ENCODE data around the gene AMDHD2. TPM values are rescaled to one million over a fixed set of nuclear protein-coding genes. Genes with fewer than 3 reads are reported as not detected.
A peak's percentile ranks its signal among the peaks of the same experiment; 100 is the strongest.
"Not testable (repeated sequence)": the region's sequence is repeated elsewhere in the genome, so short reads cannot be mapped to it uniquely, and the experiment has no call there.

The AMDHD2 gene
- polyA plus RNA-seq, 3 donors from 2014 or later = 13.7 to 18.6 (median 13.9) TPM

DNA sequence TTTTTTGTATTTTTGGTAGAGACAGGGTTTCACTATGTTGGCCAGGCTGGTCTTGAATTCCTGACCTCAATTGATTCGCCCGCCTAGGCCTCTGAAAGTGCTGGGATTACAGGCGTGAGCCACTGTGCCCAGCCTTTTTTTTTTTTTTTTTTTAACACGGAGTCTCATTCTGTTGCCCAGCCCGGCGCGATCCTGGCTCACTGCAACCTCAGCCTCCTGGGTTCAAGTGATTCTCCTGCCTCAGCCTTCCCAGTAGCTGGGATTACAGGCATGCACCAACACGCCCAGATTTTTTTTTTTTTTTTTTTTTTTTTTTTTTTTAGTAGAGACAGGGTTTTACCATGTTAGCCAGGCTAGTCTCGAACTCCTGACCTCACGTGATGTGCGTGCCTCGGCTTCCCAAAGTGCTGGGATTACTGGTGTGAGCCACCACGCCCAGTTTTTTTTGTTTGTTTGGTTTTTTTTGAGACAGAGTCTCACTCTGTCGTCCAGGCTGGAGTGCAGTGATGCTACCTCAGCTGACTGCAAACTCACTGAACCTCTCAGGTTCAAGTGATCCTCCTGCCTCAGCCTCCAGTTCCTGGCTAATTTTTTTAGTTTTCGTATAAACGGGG, 13.1 kb downstream of the AMDHD2 start:
- not testable (repeated sequence) for H3K36me3 Mint-ChIP-seq, DNase-seq, H3K9me3 Mint-ChIP-seq
- Mint-ChIP-seq H3K4me1 (peaks cover 26 to 31% of the 10 kb centered on the region in 2 donors), H3K4me3 (peak overlapping the region; percentile 90 to 98 (median 96)), H3K27ac (peak overlapping the region; percentile 97 to 99 (median 99)), H3K27me3 (ENCODE audit: low read depth in 3 of 3) (peaks cover 36% of the 10 kb centered on the region in 3 donors)

- Mint-ChIP-seq H3K27me3 (ENCODE audit: low read depth in 3 of 3) (peaks cover 36 to 38% (median 36%) of the 10 kb centered on the region in 3 donors), H3K27ac (peak overlapping the region; percentile 88 to 99 (median 98)), H3K4me3 (peak overlapping the region; percentile 48 to 80 (median 69)), H3K36me3 (no peaks in the 10 kb centered on the region), H3K4me1 (peaks cover 31 to 36% of the 10 kb centered on the region in 2 donors), H3K9me3 (peaks cover 0 to 3% (median 0%) of the 10 kb centered on the region in 6 donors)
- DNase-seq = no peak
Measured at GRCh38 chr16:2533912-2534311, 13.7 kb downstream of the AMDHD2 start.

- DNase-seq = not testable (repeated sequence)
Measured at GRCh38 chr16:2534335-2534734, 14.2 kb downstream of the AMDHD2 start.

DNA sequence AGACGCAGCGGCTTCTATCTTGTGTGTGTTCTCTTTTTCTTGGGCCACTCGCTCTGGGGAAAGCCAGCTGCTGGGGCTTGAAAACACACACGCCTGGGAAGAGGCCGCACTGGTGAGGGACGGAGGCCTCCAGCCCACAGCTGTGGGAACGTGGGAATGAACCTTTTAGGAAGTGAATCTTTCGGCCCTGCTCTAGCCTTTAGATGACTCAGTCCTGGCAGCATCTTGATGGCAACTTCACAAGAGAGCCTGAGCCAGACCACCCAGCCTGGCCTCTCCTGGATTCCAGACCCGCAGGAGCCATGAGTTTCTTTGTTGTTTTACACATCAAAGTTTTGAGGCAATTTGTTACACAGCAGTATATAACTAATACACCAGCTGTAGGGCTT, 15.4 kb downstream of the AMDHD2 start:
- peak overlapping the region in 4 of 5 donors; percentile 35 to 81 (median 40) for H3K4me3 Mint-ChIP-seq
- no peaks in the 10 kb centered on the region for H3K36me3 Mint-ChIP-seq
- H3K4me1 Mint-ChIP-seq = peaks cover 48 to 51% of the 10 kb centered on the region in 2 donors
- H3K9me3 Mint-ChIP-seq = peaks cover 0 to 3% (median 0%) of the 10 kb centered on the region in 6 donors
- peak overlapping the region in 4 of 6 donors; percentile 55 to 66 (median 60) for H3K27ac Mint-ChIP-seq
- no peak for DNase-seq
- peaks cover 34 to 36% (median 36%) of the 10 kb centered on the region in 3 donors for H3K27me3 Mint-ChIP-seq (ENCODE audit: low read depth in 3 of 3)

More at GRCh38 chr16:2534335-2534734, 14.2 kb downstream of the AMDHD2 start:
- peak overlapping the region in 4 of 5 donors; percentile 61 to 80 (median 70) for H3K4me3 Mint-ChIP-seq
- peak overlapping the region; percentile 62 to 99 (median 98) for H3K27ac Mint-ChIP-seq
- H3K27me3 Mint-ChIP-seq (ENCODE audit: low read depth in 3 of 3) = peaks cover 35 to 38% (median 36%) of the 10 kb centered on the region in 3 donors
- not testable (repeated sequence) for H3K9me3 Mint-ChIP-seq, H3K36me3 Mint-ChIP-seq
- H3K4me1 Mint-ChIP-seq = peaks cover 35 to 40% of the 10 kb centered on the region in 2 donors

- Mint-ChIP-seq H3K9me3 (peaks cover 0 to 3% (median 0%) of the 10 kb centered on the region in 6 donors), H3K27me3 (ENCODE audit: low read depth in 3 of 3) (peaks cover 20 to 23% (median 20%) of the 10 kb centered on the region in 3 donors), H3K36me3 (no peaks in the 10 kb centered on the region), H3K27ac (peak within 1 kb of the TSS; percentile 91 to 97 (median 94)), H3K4me3 (peak within 1 kb of the TSS; percentile 81 to 94 (median 91)), H3K4me1 (peaks cover 52 to 56% of the 10 kb centered on the region in 2 donors)
- DNase-seq = peak; percentile 93 to 97 (median 96)
Measured at GRCh38 chr16:2537451-2538379, 17.5 kb downstream of the AMDHD2 start, which contains the start of gene PDPK1. Gene PDPK1 (plus strand): TSS chr16:2538021. CDS start chr16:2538113, 92 bp downstream.

GRCh38 chr16:2539192-2539844, 19.1 kb downstream of the AMDHD2 start:
- H3K9me3 Mint-ChIP-seq; DNase-seq; H3K36me3 Mint-ChIP-seq; H3K27me3 Mint-ChIP-seq (ENCODE audit: low read depth in 3 of 3): not testable (repeated sequence)
- peaks cover 48 to 50% of the 10 kb centered on the region in 2 donors for H3K4me1 Mint-ChIP-seq
- H3K4me3 Mint-ChIP-seq = peak overlapping the region; percentile 75 to 87 (median 83)
- peak overlapping the region in 5 of 6 donors; percentile 23 to 73 (median 72) for H3K27ac Mint-ChIP-seq

- H3K36me3 Mint-ChIP-seq; H3K9me3 Mint-ChIP-seq; DNase-seq; H3K27me3 Mint-ChIP-seq (ENCODE audit: low read depth in 3 of 3): not testable (repeated sequence)
- Mint-ChIP-seq H3K4me3 (peak overlapping the region in 4 of 5 donors; percentile 75 to 87 (median 83)), H3K27ac (peak overlapping the region in 2 of 6 donors; percentile 73), H3K4me1 (peaks cover 48 to 50% of the 10 kb centered on the region in 2 donors)
Measured at GRCh38 chr16:2539845-2540458, 19.8 kb downstream of the AMDHD2 start.

- H3K4me3 Mint-ChIP-seq = peak overlapping the region in 2 of 5 donors; percentile 39 to 45
- peaks cover 48 to 55% of the 10 kb centered on the region in 2 donors for H3K4me1 Mint-ChIP-seq
- H3K27me3 Mint-ChIP-seq (ENCODE audit: low read depth in 3 of 3); H3K9me3 Mint-ChIP-seq; DNase-seq; H3K36me3 Mint-ChIP-seq: not testable (repeated sequence)
- H3K27ac Mint-ChIP-seq = peak overlapping the region in 5 of 6 donors; percentile 40 to 80 (median 57)
Measured at GRCh38 chr16:2540912-2541311, 20.7 kb downstream of the AMDHD2 start.

DNA sequence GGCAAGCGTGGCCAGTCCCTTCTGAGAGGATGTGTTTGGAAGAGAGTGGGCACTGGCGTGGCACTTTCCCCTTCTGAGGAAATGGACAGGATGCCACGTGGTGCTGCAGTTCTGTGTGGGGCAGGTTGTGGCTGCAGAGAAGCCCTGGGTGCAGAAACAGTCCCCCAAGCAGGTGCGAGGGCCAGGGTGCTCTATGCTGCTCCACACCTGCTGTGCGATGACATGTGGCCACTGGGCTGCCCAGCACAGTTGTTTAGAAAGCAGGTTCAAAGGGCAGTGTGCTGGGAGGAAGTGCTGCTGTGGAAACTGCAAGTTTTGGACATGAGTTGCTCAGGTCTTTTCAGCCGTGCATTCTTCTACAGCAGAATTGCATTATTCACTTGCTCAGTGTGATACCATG, 21.2 kb downstream of the AMDHD2 start:
- not testable (repeated sequence) for H3K27me3 Mint-ChIP-seq (ENCODE audit: low read depth in 3 of 3); DNase-seq; H3K9me3 Mint-ChIP-seq; H3K36me3 Mint-ChIP-seq
- H3K4me3 Mint-ChIP-seq = peak overlapping the region in 2 of 5 donors; percentile 17 to 45
- peak overlapping the region in 5 of 6 donors; percentile 40 to 80 (median 65) for H3K27ac Mint-ChIP-seq
- peaks cover 48 to 51% of the 10 kb centered on the region in 2 donors for H3K4me1 Mint-ChIP-seq

DNA sequence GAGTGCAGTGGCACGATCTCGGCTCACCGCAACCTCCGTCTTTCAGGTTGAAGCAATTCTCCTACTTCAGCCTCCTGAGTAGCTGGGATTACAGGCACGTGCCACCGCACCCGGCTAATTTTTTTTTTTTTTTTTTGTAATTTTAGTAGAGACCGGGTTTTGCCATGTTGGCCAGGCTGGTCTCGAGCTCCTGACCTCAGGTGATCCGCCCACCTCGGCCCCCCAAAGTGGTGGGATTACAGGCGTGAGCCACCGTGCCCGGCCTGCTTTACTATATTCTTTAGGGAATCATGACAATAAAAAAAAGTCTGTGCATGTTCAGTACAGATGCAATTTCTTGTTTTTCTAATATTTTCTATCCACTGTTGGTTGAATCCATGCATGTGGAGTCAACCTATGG, 23.6 kb downstream of the AMDHD2 start:
- not testable (repeated sequence) for H3K9me3 Mint-ChIP-seq; H3K4me3 Mint-ChIP-seq; H3K27me3 Mint-ChIP-seq (ENCODE audit: low read depth in 3 of 3); DNase-seq; H3K36me3 Mint-ChIP-seq; H3K27ac Mint-ChIP-seq
- peaks cover 38 to 43% of the 10 kb centered on the region in 2 donors for H3K4me1 Mint-ChIP-seq

DNA sequence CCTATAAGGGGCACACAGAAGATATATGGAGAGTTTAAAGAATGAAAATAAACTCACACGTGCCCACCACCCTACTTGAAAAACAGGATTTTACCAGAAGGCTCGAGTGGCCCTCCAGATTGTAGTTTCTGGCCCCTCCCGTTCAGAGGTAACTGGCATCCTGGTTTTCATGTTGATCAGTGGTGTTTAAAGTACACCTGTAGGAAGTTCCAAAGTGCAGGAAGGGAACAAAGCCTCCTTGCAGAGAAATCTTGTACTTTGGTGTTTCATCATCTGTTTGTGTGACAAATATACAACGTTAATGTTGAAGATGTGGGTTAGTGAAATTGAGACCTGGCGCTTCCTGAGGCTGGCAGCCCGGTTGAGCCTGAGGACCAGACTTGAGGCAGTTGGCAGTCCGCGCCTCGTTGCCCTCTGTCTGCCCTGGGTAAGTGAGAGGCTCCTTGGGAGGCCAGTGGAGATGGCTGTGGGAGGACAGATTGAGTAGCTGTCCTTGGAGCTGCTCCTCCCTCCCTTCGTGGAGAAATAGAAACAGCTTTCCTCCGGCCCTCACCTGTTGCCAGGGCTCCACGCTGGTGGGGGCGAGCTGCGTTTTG, 30.2 kb downstream of the AMDHD2 start:
- not testable (repeated sequence) for DNase-seq; H3K27ac Mint-ChIP-seq; H3K9me3 Mint-ChIP-seq; H3K36me3 Mint-ChIP-seq; H3K27me3 Mint-ChIP-seq (ENCODE audit: low read depth in 3 of 3); H3K4me1 Mint-ChIP-seq; H3K4me3 Mint-ChIP-seq

DNA sequence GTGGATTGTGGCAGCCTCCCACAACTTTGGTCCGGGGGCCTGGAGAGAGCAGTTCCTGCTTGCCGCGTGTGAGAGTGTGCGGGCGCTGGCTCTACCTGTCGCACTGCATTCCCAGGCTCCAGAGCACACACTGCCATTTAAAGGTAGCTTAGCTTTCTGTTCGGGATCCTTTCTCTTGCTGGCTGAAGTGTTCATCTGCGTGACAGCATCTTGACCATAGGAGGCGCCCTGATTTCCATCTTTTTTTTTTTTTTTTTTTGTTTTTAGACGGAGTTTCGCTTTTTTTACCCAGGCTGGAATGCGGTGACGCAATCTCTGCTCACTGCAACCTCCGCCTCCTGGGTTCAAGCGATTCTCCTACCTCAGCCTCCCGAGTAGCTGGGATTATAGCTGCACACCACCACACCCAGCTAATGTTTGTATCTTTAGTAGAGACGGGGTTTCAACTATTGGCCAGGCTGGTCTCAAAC, 31.3 kb downstream of the AMDHD2 start:
- H3K36me3 Mint-ChIP-seq; H3K4me3 Mint-ChIP-seq; DNase-seq; H3K27me3 Mint-ChIP-seq (ENCODE audit: low read depth in 3 of 3); H3K9me3 Mint-ChIP-seq; H3K4me1 Mint-ChIP-seq; H3K27ac Mint-ChIP-seq: not testable (repeated sequence)
